Activated gamma-delta T cell (primary cell): ENCODE data around the gene SLC9A8.
"Not testable (repeated sequence)": the region's sequence is repeated elsewhere in the genome, so short reads cannot be mapped to it uniquely, and the experiment has no call there.

Source experiments
- DNase-seq: peaks from one replicate; lab custom pipeline; 2025; lab: John Stamatoyannopoulos, UW

Gene SLC9A8

GRCh38 chr20:49786668-49787370 is 25.8 kb upstream of the SLC9A8 start:
- no peak for DNase-seq

DNA sequence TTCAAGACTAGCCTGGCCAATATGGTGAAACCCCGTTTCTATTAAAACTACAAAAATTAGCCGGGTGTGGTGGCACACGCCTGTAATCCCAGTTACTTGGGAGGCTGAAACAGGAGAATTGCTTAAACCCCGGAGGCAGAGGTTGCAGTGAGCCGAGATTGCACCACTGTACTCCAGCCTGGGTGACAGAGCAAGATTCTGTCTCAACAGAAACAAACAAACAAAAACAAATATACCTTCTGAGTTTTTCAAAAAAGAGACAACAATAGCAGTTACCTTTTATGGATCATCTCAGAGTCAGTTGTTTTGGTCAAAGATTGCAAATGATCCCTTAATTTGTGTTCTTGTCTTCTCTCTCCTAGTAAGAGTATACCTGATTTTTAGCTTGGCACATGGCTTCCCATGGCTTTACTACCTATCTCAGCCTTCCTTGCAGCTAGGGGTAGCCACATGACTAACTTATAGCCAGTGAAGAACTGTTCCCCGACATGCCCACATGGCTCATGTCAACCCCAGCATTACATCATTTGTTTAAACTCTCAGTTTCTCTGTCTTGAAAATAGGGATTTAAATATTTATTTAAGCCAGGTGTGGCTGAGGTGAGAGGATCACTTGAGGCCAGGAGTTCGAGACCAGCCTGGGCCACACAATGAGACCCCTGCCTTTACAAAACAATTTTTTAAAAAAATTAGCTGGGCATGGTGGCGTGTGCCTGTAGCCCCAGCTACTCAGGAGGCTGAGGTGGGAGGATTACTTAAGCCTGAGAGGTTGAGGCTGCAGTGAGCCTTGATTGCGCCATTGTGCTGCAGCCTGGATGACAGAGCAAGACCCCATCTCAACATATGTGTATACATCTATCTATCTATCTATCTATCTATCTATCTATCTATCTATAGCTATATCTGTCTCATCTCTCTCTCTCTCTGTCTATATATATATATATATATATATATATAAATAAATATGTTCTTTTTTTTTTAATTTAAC is 25.0 kb upstream of the SLC9A8 start:
- no peak for DNase-seq

DNA sequence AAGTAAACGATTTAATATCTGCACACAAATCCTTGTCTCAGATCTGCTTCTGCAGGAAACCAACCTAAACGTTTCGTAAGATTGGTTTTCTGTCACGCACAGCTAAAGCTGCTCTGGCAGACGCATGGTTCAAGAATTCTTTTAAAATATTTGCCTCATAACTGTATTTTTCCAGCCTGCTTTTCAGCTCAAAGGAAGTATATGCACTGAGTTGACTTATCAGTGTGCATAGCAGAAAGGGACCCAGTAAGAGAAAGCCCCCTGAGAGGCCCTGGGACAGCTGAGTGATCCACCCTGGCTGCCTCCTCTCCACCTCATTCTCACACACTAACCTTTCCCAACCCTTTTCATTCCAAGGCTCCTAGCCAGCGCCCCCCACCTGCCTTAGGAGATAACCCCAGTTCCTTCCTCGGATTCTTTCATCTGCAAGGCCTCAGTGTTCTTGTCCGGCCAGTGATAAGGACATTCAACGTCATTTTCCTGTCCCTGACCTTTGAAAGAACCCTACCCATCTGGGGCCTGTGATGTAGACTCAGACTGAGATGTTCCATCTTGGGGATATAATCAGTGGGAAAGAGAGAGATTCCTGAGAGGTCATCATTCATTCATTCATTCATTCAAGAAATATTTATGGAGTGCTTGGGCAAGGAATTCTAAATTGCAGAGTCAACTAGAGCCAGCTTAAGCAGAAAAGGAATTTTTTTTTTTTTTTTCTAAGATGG is 22.4 kb upstream of the SLC9A8 start:
- no peak for DNase-seq

GRCh38 chr20:49791165-49791564 is 21.5 kb upstream of the SLC9A8 start:
- DNase-seq, result no peak

- DNase-seq, result no peak
Measured at GRCh38 chr20:49792006-49792405, 20.6 kb upstream of the SLC9A8 start.

GRCh38 chr20:49792611-49793010 is 20.0 kb upstream of the SLC9A8 start:
- DNase-seq, result no peak

DNA sequence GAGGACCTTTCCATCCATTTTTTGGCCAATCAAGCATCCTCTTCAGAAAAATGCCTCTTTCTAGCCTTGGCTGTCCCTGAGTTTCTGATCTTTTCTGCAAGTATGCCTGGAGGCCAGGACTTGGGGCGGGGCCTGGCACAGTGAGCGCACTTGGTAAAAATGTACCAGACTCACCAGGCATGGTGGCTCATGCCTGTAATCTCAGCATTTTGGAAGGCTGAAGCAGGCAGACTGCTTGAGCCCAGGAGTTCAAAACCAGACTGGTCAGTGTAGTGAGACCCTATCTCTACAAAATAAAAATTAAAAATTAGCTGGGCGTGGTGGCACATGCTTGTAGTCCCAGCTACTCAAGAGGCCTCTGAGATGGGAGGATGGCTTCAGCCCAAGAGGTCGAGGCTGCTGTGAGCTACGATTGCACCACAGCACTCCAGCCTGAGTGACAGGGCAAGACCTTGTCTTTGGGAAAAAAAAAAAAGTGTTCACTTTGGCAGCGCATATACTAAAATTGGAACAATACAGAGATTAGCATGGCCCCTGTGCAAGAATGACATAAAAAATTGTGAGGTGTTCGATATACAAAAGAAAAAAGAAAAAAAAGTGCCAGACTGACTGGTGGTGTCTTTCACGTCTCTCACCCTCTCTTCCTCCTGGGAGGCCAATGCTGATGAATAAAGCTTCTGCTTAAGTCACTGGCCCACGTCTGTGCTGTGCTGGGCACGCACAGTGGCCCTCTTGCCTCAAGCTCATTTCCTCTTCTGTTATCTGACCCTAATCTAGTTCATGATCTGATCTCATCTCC is 18.1 kb upstream of the SLC9A8 start:
- DNase-seq, result no peak

- DNase-seq, result no peak
Measured at GRCh38 chr20:49795135-49795424, 17.5 kb upstream of the SLC9A8 start.

GRCh38 chr20:49796600-49797343 is 15.9 kb upstream of the SLC9A8 start:
- DNase-seq, result no peak

DNA sequence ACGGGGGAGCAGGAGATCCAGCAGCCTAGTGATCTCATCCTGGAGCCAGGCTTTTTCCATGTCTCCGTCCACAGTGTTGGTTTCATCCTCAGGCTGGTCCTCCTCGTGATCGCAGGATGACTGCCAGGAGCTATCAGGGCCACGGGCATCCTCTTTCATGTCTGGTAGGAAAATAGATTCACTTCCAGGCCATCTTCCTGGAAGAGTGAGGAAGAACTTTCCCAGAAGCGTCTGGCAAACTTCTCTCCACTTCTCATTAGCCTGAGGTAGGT is 15.3 kb upstream of the SLC9A8 start:
- DNase-seq, result no peak

DNA sequence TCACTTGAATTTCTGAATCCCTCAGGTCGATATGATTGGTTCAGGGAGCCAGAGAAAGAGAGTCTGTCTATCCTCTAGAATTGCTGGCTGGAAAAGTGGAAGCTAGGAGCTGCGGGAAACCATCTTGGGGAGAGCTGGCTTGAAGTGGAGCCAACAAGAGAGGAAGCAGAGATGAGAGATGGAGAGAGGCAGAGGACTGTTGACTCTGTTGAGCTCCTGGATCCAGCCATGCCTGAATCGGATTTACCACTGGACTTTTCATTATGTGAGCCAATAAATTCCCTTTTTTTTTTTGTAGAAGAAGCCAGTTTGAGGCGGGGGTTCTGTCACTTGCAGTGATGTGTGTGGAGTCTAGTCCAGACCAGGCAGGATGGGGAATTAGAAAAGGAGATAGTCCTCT is 13.9 kb upstream of the SLC9A8 start:
- no peak for DNase-seq

- DNase-seq, result no peak
Measured at GRCh38 chr20:49799698-49800097, 12.9 kb upstream of the SLC9A8 start.

DNA sequence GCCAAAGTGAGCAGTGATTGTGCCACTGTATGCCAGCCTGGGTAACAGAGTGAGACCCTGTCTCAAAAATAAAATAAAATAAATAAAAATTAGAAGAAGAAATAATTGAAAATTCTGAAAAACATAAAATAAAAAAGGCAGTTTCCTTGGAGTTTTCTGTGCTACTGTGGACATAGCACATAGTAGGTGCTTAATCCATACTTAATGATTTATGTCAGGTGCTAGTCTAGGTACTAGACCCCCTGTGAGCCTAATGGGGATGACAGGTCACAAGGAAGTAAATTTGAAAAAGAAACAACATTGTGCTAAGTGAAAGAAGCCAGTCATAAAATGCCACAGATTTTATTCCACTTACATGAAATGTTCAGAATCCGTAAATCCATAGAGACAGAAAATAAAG is 9.2 kb upstream of the SLC9A8 start:
- DNase-seq, result no peak

DNA sequence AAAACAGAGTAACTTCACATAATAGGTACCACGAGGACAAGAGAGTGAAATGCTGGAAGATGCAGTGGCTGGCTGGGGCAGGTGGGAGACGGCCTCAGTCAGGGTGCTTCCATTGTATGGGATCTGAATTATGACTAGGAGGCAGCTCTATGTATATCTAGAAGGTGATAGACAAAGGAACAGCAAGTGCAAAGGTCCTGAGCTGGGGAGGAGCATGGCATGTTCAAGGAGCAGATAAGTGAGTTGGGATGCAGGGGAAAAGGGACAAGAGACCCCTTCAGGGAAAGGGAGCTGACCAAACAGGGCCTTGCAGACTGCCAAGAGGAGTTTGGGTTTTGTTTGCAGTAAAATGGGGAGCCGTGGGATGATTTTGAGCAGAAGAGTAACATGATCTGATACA is 8.3 kb upstream of the SLC9A8 start:
- DNase-seq, result no peak

DNA sequence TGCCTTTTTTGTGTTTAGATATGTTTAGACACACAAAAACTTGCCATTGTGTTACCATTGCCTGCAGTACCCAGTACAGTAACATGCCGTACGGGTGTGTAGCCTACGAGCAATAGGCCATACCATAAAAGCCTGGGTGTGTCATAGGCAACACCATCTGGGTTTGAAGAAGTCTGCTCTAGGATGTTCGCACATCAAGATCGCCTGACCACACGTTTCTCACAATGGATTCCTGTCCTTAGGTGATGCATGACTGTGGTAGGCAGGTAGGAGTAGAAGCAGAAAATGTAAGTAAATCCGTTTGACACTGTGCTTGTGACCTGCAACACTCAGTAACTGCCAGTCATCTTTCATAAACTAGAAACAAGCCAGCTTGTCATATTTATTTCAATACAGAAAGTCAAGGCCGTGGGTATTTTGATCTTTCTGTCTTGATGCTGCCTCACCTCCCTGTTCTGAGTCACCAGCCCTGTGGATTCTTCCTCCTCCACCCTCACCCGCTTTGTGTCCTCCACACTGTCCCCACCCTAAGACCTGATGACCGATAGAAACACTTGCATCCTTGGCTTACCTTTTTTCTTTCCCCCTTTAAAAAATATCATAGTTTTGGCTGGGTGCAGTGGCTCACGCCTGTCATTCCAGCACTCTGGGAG is 7.3 kb upstream of the SLC9A8 start:
- DNase-seq, result not testable (repeated sequence)

GRCh38 chr20:49808753-49809152 is 3.9 kb upstream of the SLC9A8 start:
- no peak for DNase-seq

DNA sequence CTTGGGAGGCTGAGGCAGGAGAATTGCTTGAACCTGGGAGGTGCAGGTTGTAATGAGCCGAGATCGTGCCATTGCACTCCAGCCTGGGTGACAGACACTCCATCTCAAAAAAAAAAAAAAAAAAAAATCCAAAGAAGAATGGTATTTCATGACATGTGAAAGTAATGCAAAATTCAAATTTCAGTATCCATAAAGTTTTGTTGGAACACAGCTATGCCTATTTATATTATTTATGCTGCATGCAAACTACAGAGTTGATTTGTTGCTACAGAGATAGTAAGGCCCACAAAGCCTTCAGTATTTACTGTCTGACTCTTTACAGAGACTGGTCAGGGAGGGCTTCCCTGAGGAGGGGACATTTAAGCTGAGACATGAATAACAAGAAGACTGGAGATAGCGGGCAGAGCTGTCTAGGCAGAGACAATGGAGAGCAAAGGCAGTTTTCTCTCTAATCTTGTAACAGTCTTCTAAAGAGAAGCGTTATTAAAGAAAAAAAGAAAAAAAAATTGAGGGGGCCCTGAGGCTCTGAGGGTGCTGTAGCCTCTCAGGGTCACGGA is 2.7 kb upstream of the SLC9A8 start:
- DNase-seq, result no peak

DNA sequence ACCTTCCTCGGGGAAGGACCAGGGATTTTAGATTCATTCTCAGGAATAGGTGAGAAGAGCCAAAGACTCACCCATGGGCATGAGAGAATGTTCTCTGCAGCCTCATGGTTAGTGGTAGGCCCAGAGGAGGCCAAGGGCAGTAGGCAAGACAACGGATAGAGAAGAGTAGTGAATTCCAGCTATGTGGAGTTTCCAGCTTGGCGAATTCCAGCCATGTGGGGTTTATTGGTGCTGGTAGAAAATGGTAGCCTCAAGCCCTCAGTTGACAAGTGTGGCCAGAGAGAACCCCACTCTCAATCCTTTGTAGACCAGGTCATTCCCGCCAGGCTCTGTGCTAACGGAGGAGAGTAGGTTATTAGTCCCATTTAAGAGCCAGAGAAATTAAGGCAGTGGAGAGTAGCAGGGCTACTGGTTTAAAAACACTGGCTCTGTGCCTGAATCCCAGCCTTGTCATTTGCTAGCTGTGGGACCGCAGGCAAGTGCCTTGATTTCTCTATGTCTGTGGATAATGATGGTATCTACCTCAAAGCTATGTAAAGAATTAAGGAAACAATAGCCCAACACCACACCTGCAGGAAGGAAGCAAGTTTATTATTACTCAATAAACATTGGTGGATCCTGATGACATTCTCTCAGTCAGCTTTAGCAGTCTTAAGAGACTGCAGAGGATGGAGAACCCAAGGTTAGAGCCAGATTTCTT is 2.0 kb upstream of the SLC9A8 start:
- DNase-seq, result no peak

- DNase-seq, result no peak
Measured at GRCh38 chr20:49811825-49812506, 662 bp upstream of the SLC9A8 start.
